PC-3 (cell line): Measurements from ENCODE around the gene NPW.

ENCODE experiments used
- EZH2 ChIP-seq: fragments of 300-600 bp; sonication (generic); IDR thresholded peaks from one replicate; pipeline ENCODE4 v1.6.1; 2017; ENCODE audit warnings: antibody characterized with exemption, mild to moderate bottlenecking, low read length; ENCODE audit not compliant: unreplicated experiment
- EZH2phosphoT487 ChIP-seq: fragments of 300-600 bp; sonication (generic); IDR thresholded peaks from 2 replicates; pipeline ENCODE4 v1.6.1; 2018; ENCODE audit warnings: mild to moderate bottlenecking, antibody characterized with exemption, low read length, borderline replicate concordance
- TF ChIP-seq, protein P1 (sequence below): fragments of 300-600 bp; sonication (generic); conservative IDR thresholded peaks from 2 replicates; pipeline ENCODE4 v1.5.1; 2017; ENCODE audit warnings: antibody characterized with exemption, low read depth, mild to moderate bottlenecking, low read length

DNA sequence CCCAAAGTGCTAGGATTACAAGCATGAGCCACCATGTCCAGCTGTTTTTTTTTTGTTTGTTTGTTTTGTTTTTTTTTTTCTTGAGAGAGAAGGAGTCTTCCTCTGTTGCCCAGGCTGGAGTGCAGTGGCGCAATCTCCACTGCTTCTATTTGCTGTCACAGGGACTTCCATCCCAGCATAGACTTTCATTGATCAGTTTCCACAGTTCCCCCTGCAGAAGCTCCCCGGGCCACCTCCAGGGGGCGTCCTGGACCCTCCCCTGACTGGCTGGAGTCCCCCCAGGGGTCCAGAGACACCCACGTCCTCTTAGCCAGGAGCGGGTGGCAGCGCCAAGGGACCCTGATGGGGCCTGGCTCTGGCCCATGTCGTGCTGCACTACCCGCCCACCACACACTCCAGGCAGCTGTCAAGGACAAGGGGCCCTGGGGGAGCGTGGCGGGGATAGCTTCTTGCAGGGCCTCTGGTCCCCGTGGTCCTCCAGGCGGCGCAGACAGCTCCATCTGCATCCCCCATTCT is 3.1 kb upstream of the NPW start:
- TF ChIP-seq, protein P1, sequence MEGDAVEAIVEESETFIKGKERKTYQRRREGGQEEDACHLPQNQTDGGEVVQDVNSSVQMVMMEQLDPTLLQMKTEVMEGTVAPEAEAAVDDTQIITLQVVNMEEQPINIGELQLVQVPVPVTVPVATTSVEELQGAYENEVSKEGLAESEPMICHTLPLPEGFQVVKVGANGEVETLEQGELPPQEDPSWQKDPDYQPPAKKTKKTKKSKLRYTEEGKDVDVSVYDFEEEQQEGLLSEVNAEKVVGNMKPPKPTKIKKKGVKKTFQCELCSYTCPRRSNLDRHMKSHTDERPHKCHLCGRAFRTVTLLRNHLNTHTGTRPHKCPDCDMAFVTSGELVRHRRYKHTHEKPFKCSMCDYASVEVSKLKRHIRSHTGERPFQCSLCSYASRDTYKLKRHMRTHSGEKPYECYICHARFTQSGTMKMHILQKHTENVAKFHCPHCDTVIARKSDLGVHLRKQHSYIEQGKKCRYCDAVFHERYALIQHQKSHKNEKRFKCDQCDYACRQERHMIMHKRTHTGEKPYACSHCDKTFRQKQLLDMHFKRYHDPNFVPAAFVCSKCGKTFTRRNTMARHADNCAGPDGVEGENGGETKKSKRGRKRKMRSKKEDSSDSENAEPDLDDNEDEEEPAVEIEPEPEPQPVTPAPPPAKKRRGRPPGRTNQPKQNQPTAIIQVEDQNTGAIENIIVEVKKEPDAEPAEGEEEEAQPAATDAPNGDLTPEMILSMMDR, result peak; percentile 51
- TF ChIP-seq EZH2 (no peak), EZH2phosphoT487 (no peak)
